Right lobe of liver (tissue), 6 donors: ENCODE data around the gene IL1R1. TPM values are rescaled to one million over a fixed set of nuclear protein-coding genes. Genes with fewer than 3 reads are reported as not detected.

Experiments
- ATAC-seq, 4 donors: fragments of 200-7000 bp; cut with Tn5 transposase; one replicate each; pipeline ENCODE4 v1.9.1; 2020; ENCODE audit warnings: mild to moderate bottlenecking in 4 of 4, moderate library complexity in 4 of 4
- DNase-seq, 3 donors: peaks; one replicate each; pipeline ENCODE4 v3.0.0-alpha.2; 2020
- H3K27ac ChIP-seq, 3 donors: fragments of 200-600 bp; one replicate each; pipeline ENCODE4 v1.8.0; 2022
- H3K27me3 ChIP-seq, 2 donors: fragments of 200-600 bp; one replicate each; pipeline ENCODE4 v1.8.0; 2022
- H3K36me3 ChIP-seq, 4 donors: fragments of 200-600 bp; sonication (generic) in 1 of 4; one replicate each; pipeline versions ENCODE4 v1.5.1 to v1.8.0; 2017 to 2022; ENCODE audit warnings: control low read depth in 1 of 4
- H3K4me1 ChIP-seq, 4 donors: fragments of 200-600 bp; sonication (generic) in 1 of 4; one replicate each; pipeline versions ENCODE4 v1.5.1 to v1.8.0; 2017 to 2022; ENCODE audit warnings: control low read depth in 1 of 4
- H3K4me3 ChIP-seq, 3 donors: fragments of 200-600 bp; one replicate each; pipeline ENCODE4 v1.8.0; 2022
- H3K9me3 ChIP-seq, 4 donors: fragments of 200-600 bp; sonication (generic) in 1 of 4; one replicate each; pipeline versions ENCODE4 v1.5.1 to v1.8.0; 2017 to 2022; ENCODE audit warnings: control low read depth in 1 of 4
- POLR2A ChIP-seq: fragments of 450-650 bp; IDR thresholded peaks from one replicate; pipeline ENCODE4 v1.6.1; 2017; ENCODE audit warnings: antibody characterized with exemption, mild to moderate bottlenecking
- WGBS: methylation state at CpG from one replicate; pipeline ENCODE4 v1.1.6; 2018; ENCODE audit warnings: low coverage, low lambda C conversion rate; ENCODE audit not compliant: insufficient coverage; ENCODE audit errors: missing lambda C conversion rate; 5-methylcytosine and 5-hydroxymethylcytosine counted together
- intact Hi-C, 2 donors: fragments of 100-400 bp; cut with DNase I; formaldehyde crosslinking; loops; one replicate each; pipeline versions ENCODE4 v1.11.2 to v1.14.1; 2022
- total RNA-seq, 6 experiments: library from RNA; depleted of rRNA in 2 of 6; stranded (reverse); fragments of >200 nt in 2 of 6; fragmentation: NEBNext Ultra II Directional in 3 of 6; extraction: Animal tissue kit (Norgen Biotek cat#: 25700) in 3 of 6; gene quantifications; one replicate each; pipeline versions ENCODE4 v1.1.0 to v1.2.4, GENCODE V29; 2016 to 2023
- TF ChIP-seq, protein P1 (sequence below), 4 donors: fragments of 200-600 bp in 3 of 4; fragments of 450-650 bp in 1 of 4; IDR thresholded peaks; one replicate each; pipeline versions ENCODE4 v1.5.1 to v1.8.0; 2016 to 2022; ENCODE audit warnings: antibody characterized with exemption in 4 of 4, mild to moderate bottlenecking in 2 of 4
- donor health status: DM: no; HTN: yes; CAD: no.
- donor health status: DM: no; HTN: no; CAD: no.
- donor health status: DM: no; HTN: no; CAD: no.
- donor health status: DM: no; HTN: yes; CAD: no.
- donor health status: DM: no; HTN: yes; CAD: no.

The IL1R1 gene
- total RNA-seq, 6 experiments from 2014 or later = 40.8 to 67.6 (median 52.2) TPM

DNA sequence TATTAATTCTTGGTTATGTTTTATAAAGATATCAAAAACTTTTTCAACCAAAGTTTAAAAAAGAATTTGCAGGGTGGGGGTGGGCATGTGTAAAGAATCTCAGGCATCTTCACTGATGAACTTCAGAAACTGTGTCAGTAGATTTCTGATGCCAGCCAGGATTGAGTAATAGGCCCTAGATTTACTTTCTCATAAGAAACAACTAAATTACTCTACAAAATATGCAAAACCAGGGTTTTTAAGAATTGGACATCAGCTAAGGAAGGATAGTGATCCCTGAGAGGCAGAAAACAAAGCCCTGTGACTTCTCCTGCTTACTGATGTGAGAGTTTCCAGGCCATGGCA is 11.9 kb upstream of the IL1R1 start:
- intact Hi-C loops = no loop called here
- Histone ChIP-seq H3K27me3 (no peaks in the 10 kb centered on the region), H3K4me3 (no peak overlapping the region), H3K4me1 (peaks cover 0 to 14% (median 7%) of the 10 kb centered on the region in 4 donors), H3K27ac (no peak overlapping the region), H3K36me3 (no peaks in the 10 kb centered on the region), H3K9me3 (no peaks in the 10 kb centered on the region)
- DNase-seq (no peak), ATAC-seq (peak in 1 of 4 donors; percentile 26)
- no peak for TF ChIP-seq POLR2A
- TF ChIP-seq, protein P1, sequence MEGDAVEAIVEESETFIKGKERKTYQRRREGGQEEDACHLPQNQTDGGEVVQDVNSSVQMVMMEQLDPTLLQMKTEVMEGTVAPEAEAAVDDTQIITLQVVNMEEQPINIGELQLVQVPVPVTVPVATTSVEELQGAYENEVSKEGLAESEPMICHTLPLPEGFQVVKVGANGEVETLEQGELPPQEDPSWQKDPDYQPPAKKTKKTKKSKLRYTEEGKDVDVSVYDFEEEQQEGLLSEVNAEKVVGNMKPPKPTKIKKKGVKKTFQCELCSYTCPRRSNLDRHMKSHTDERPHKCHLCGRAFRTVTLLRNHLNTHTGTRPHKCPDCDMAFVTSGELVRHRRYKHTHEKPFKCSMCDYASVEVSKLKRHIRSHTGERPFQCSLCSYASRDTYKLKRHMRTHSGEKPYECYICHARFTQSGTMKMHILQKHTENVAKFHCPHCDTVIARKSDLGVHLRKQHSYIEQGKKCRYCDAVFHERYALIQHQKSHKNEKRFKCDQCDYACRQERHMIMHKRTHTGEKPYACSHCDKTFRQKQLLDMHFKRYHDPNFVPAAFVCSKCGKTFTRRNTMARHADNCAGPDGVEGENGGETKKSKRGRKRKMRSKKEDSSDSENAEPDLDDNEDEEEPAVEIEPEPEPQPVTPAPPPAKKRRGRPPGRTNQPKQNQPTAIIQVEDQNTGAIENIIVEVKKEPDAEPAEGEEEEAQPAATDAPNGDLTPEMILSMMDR (IDR thresholded peaks at IDR 0.05) = no peak

DNA sequence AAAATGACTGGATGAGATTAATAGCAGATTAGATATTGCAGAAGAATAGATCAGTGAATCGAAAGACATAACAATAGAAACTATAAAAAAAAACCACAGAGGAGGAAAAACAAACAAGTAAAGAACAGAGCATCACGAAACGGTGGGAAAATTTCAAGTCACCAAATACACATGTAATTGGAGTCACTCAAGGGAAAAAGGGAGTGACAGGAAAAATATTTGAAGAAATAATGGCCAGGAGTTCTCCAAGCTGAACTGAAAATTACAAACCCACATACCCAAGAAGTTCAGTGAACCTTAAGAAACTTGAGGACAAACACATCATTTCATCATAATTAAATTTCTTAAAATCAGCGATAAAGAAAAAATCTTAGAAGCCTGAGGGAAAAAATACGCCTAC is 11.0 kb upstream of the IL1R1 start:
- H3K36me3 ChIP-seq = no peaks in the 10 kb centered on the region
- no peaks in the 10 kb centered on the region for H3K9me3 ChIP-seq
- H3K4me1 ChIP-seq = peaks cover 0 to 14% (median 7%) of the 10 kb centered on the region in 4 donors
- DNase-seq (no peak), ATAC-seq (no peak)
- intact Hi-C loops = no loop called here
- H3K4me3 ChIP-seq = no peak overlapping the region
- H3K27ac ChIP-seq = no peak overlapping the region
- 84% methylated on average over 5 of the region's 5 CpGs for WGBS
- H3K27me3 ChIP-seq = no peaks in the 10 kb centered on the region
- TF ChIP-seq, protein P1 (IDR thresholded peaks at IDR 0.05) = no peak
- no peak for TF ChIP-seq POLR2A

DNA sequence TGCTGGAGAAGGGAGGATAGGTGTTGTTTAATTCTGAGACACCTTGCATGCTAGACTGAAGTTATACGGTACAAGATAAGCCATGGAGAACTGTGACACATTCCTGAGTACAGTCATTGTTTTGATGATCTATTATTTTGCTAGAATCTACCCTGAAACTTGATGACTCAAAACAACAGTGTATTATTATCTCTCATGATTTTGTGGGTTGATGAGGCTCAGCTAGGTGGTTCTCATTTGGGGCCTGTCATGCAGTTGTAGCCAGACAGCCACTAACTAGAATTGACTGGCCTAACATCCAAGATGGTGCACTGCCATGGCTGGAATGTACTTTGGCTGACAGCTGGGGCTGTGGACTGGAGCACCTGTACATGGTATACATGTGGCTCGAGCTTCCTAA is 5.4 kb upstream of the IL1R1 start:
- ATAC-seq = no peak
- TF ChIP-seq, protein P1 (IDR thresholded peaks at IDR 0.05) = no peak
- TF ChIP-seq POLR2A = no peak
- intact Hi-C loops = no loop called here

DNA sequence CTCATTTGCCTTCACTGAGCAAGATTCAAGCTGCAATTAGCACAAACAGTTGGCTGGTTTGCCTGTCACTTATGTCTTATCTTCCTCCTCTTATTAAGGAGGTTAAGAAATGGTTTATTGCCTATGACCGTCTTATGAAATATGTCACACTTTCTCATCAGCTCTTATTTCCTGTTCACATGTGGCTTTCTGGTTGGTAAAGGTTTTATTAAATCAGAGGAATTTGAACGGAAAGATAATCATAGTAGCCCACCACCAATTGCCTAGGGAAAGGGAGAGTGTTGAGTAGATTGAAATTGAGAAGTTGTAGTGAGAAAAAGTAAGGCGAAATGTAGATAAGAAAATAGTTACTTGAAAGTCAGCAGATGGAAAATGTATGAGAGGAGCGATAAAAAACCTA is 4.2 kb upstream of the IL1R1 start:
- Histone ChIP-seq H3K27me3 (no peaks in the 10 kb centered on the region), H3K27ac (no peak overlapping the region), H3K4me3 (no peak overlapping the region), H3K4me1 (peaks cover 0 to 10% (median 0%) of the 10 kb centered on the region in 4 donors), H3K9me3 (no peaks in the 10 kb centered on the region), H3K36me3 (no peaks in the 10 kb centered on the region)
- ATAC-seq = no peak
- 48% methylated on average over 4 of the region's 4 CpGs for WGBS
- no peak for DNase-seq
- TF ChIP-seq, protein P1 (IDR thresholded peaks at IDR 0.05) = no peak
- no peak for TF ChIP-seq POLR2A
- intact Hi-C loops = no loop called here

More for the DNA sequence above, 5.4 kb upstream of the IL1R1 start:
- Histone ChIP-seq H3K27ac (no peak overlapping the region), H3K9me3 (no peaks in the 10 kb centered on the region), H3K4me1 (peaks cover 0 to 10% (median 0%) of the 10 kb centered on the region in 4 donors), H3K4me3 (no peak overlapping the region), H3K27me3 (no peaks in the 10 kb centered on the region), H3K36me3 (no peaks in the 10 kb centered on the region)
- WGBS = 82% methylated on average over 2 of the region's 2 CpGs
- DNase-seq = no peak

DNA sequence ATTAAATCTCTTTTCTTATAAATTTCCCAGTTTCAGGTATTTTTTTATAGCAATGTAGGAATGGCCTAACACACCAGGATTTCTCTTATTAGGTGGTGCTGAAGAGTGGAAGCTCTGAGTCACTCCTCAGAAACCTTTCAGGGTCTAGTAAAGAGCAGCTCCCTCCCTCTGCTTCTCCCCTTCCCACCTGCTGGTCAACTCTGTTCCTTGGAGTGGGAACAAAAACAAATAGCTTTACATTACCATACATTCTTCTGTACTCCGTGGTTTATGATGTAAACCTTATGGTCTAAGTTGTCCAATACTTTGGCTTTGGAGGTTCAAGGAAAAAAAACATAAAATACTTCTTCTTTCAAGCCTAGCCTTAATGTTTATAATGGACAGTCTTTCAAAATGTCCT is 2.7 kb upstream of the IL1R1 start:
- DNase-seq = no peak
- 33% methylated on average over 1 of the region's 1 CpG for WGBS
- intact Hi-C loops = no loop called here

More for the DNA sequence above, 2.7 kb upstream of the IL1R1 start:
- TF ChIP-seq POLR2A = no peak
- TF ChIP-seq, protein P1 (IDR thresholded peaks at IDR 0.05) = no peak
- ATAC-seq = no peak
- Histone ChIP-seq H3K9me3 (peaks cover 0 to under 1% (median 0%) of the 10 kb centered on the region in 4 donors), H3K27ac (no peak overlapping the region), H3K27me3 (no peaks in the 10 kb centered on the region), H3K4me3 (no peak overlapping the region), H3K4me1 (peaks cover 0 to 10% (median 3%) of the 10 kb centered on the region in 4 donors), H3K36me3 (peaks cover 0 to under 1% (median 0%) of the 10 kb centered on the region in 4 donors)
